Pancreas (tissue), 10 donors: ENCODE data around the gene AKR1A1. TPM values are rescaled to one million over a fixed set of nuclear protein-coding genes. Genes with fewer than 3 reads are reported as not detected.
"Not testable (repeated sequence)": the region's sequence is repeated elsewhere in the genome, so short reads cannot be mapped to it uniquely, and the experiment has no call there.

Experiments
- ATAC-seq, 4 donors: fragments of 200-7000 bp; cut with Tn5 transposase; one replicate each; pipeline versions ENCODE4 v1.8.0 to v1.9.1; 2020; ENCODE audit warnings: mild to moderate bottlenecking in 4 of 4, moderate library complexity in 4 of 4
- DNase-seq, 6 donors: peaks; one replicate each; pipeline ENCODE4 v3.0.0-alpha.2; 2020
- FAIRE-seq: peaks from 2 replicates; lab custom pipeline; 2012; peaks lifted over from hg19 to GRCh38; lab: Jason Lieb, UNC
- H3K27ac ChIP-seq, 4 donors: fragments of 200-600 bp; sonication (generic); 1 replicate in 3 of 4; 2 replicates in 1 of 4; pipeline versions ENCODE4 v1.5.0 to v1.8.0; 2020
- H3K27me3 ChIP-seq, 4 donors: fragments of 200-600 bp; one replicate each; pipeline ENCODE4 v1.8.0; 2021
- H3K36me3 ChIP-seq, 3 donors: fragments of 200-600 bp; sonication (generic) in 1 of 3; one replicate each; pipeline versions ENCODE4 v1.5.0 to v1.8.0; 2020 to 2021
- H3K4me1 ChIP-seq, 3 donors: fragments of 200-600 bp; one replicate each; pipeline ENCODE4 v1.8.0; 2021
- H3K4me3 ChIP-seq, 4 donors: fragments of 200-600 bp; sonication (generic) in 2 of 4; one replicate each; pipeline versions ENCODE4 v1.5.0 to v1.8.0; 2020 to 2021
- H3K9me3 ChIP-seq, 4 donors: fragments of 200-600 bp; one replicate each; pipeline ENCODE4 v1.8.0; 2021
- CTCF ChIP-seq, 4 donors: fragments of 200-600 bp; sonication (generic) in 3 of 4; IDR thresholded peaks; one replicate each; pipeline versions ENCODE4 v1.5.0 to v1.8.0; 2021; ENCODE audit warnings: antibody characterized with exemption in 4 of 4
- WGBS, 2 donors: extraction: QIAGEN DNeasy Blood & Tissue Kit; methylation state at CpG; one replicate each; pipeline ENCODE4 v1.1.7; 2013; 5-methylcytosine and 5-hydroxymethylcytosine counted together
- intact Hi-C, 3 donors: fragments of 100-400 bp; cut with DNase I; formaldehyde crosslinking; loops; one replicate each; pipeline versions ENCODE4 v1.11.1 to v1.14.2; 2022
- polyA plus RNA-seq, 2 donors: library from polyadenylated mRNA; stranded (reverse); fragments of 200-250 nt; gene quantifications; one replicate each; pipeline ENCODE4 v1.2.3, GENCODE V29; 2013
- total RNA-seq, 6 donors: library from RNA; stranded (reverse); fragmentation: NEBNext Ultra II Directional in 4 of 6; extraction: Animal tissue kit (Norgen Biotek cat#: 25700) in 4 of 6; gene quantifications; one replicate each; pipeline versions ENCODE4 v1.2.1 to v1.2.4, GENCODE V29; 2021 to 2023
- donor health status: healthy with polysubstance abuse.
- donor health status: DM: no; HTN: no; CAD: no; lungs with moderate emphysema.
- donor health status: DM: no; HTN: no; CAD: no.
- donor health status: control.
- donor health status: control.
- donor health status: Bipolar disorder and iron deficiency.
- donor health status: DM: yes; HTN: yes; CAD: no.
- donor health status: DM: no; HTN: no; CAD: no.
- donor health status: DM: no; HTN: no; CAD: no.
- donor health status: DM: yes; HTN: yes; CAD: no.

AKR1A1 gene
- total and polyA plus RNA-seq, 8 donors, result 77.6 to 138 (median 124) TPM

DNA sequence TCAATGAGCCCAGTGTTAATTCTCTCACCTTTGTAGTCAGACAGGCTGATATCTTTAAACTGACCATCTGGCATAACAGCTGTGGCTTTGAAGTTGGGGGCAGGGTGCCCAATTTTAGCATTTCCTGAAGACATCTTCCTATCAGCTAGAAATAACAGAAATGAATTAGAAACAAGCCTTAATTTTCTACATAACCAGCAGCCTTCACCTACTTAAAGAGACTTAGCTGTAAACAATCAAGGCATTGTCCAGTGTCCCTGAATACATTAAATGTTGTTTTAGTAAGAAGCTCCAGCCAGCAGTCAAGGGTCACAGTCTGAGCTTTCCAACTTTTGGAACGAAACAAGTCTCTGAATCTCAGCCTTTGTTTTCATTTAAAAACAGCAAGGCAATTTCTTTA is 31.7 kb upstream of the AKR1A1 start:
- FAIRE-seq (no peak), DNase-seq (no peak), ATAC-seq (no peak)
- Histone ChIP-seq H3K27ac (peak overlapping the region in 2 of 4 donors; percentile 12 to 39), H3K4me1 (peaks cover 0 to 13% (median 0%) of the 10 kb centered on the region in 3 donors), H3K27me3 (no peaks in the 10 kb centered on the region), H3K4me3 (no peak overlapping the region), H3K36me3 (peaks cover 0 to 35% (median 10%) of the 10 kb centered on the region in 3 donors), H3K9me3 (no peaks in the 10 kb centered on the region)
- intact Hi-C loops, result loop anchor here in 2 of 3 donors (5.0 to 10.0 kb wide), 3 partner anchors 33 to 356 kb away; partner anchors contain the start of gene AKR1A1 (in 1 of the 2)
- no peak for TF ChIP-seq CTCF (IDR thresholded peaks at IDR 0.05)
- WGBS, 2 donors, result 3 to 5% methylated on average over 1 of the region's 1 CpG

DNA sequence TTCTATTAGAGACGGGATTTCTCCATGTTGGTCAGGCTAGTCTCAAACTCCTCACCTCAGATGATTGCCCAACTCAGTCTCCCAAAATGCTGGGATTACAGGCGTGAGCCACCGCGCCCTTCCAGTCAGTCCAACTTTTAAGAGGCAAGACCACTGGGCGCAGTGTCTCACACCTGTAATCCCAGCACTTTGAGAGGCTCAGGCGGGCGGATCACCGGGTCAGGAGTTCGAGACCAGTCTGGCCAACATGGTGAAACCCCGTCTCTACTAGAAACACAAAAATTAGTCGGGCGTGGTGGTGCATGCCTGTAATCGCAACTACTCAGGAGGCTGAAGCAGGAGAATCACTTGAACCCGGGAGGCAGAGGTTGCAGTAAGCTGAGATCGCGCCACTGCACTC is 30.9 kb upstream of the AKR1A1 start:
- not testable (repeated sequence) for FAIRE-seq, ATAC-seq, H3K27me3 ChIP-seq, DNase-seq, H3K9me3 ChIP-seq
- peaks cover 0 to 26% (median 3%) of the 10 kb centered on the region in 3 donors for H3K36me3 ChIP-seq
- peaks cover 0 to 13% (median 0%) of the 10 kb centered on the region in 3 donors for H3K4me1 ChIP-seq
- WGBS, 2 donors, result 82 to 91% methylated on average over 16 of the region's 16 CpGs
- peak overlapping the region in 2 of 4 donors; percentile 12 to 39 for H3K27ac ChIP-seq
- intact Hi-C loops, result loop anchor here in 2 of 3 donors (5.0 to 10.0 kb wide), 3 partner anchors 33 to 355 kb away; partner anchors contain the start of gene AKR1A1 (in 1 of the 2)
- H3K4me3 ChIP-seq, result peak overlapping the region in 1 of 4 donors; percentile 94

- H3K4me3 ChIP-seq, result peak within 1 kb of the TSS; percentile 61 to 94 (median 68)
- peaks cover 0 to 9% (median 0%) of the 10 kb centered on the region in 3 donors for H3K36me3 ChIP-seq
- no peak for FAIRE-seq
- ATAC-seq, result peak; percentile 94 to 98 (median 98)
- no peaks in the 10 kb centered on the region for H3K27me3 ChIP-seq
- intact Hi-C loops, result no loop called here
- no peaks in the 10 kb centered on the region for H3K9me3 ChIP-seq
- H3K27ac ChIP-seq, result peak within 1 kb of the TSS; percentile 64 to 93 (median 87)
- TF ChIP-seq CTCF (IDR thresholded peaks at IDR 0.05), result no peak
- peaks cover 0 to 13% (median 0%) of the 10 kb centered on the region in 3 donors for H3K4me1 ChIP-seq
- DNase-seq, result peak; percentile 94 to 99 (median 96)
- WGBS, 2 donors, result 0 to 1% methylated on average over 54 to 72 of the region's 72 CpGs
Measured at GRCh38 chr1:45521413-45522323, 29.0 kb upstream of the AKR1A1 start, which contains the start of gene PRDX1. Gene PRDX1, minus strand, starts transcription at chr1:45521884. Its CDS starts 2,841 bp downstream, at chr1:45519043.

DNA sequence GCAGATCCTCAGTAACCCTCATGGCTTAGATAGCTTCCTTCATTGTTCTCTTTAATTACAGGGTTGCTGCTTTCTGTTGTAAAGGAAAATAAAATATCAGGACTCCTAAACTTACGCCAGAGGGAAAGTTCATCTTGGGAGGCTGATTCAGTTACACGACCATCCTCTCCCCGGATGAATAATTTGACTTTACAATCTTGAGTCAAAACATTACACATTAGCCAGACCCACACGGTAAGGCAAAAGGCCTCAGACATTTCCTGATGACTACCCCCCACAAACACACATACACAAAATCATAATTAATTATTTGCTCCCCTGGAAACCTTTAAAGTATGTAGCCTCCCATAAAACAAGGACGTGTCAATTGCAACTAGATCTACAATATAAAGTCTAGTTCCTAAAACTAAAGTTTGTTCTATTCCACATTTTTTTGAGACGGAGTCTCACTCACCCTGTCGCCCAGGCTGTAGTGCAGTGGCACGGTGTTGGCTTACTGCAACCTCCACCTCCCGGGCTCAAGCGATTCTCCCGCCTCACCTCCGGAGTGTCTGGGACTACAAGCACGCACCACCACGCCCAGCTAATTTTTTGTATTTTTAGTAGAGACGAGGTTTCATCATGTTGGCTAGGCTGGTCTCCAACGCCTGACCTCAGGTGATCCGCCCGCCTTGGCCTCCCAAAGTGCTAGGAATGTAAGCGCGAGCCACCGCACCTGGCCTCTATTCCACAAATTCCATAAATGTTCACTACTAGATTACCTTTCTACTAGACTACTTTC is 28.1 kb upstream of the AKR1A1 start:
- WGBS, 2 donors, result 69 to 70% methylated on average over 21 of the region's 21 CpGs
- Histone ChIP-seq H3K27ac (peak overlapping the region; percentile 64 to 93 (median 87)), H3K27me3 (no peaks in the 10 kb centered on the region), H3K4me1 (peaks cover 0 to 13% (median 0%) of the 10 kb centered on the region in 3 donors), H3K36me3 (peaks cover 0 to under 1% (median 0%) of the 10 kb centered on the region in 3 donors), H3K9me3 (no peaks in the 10 kb centered on the region), H3K4me3 (peak overlapping the region; percentile 61 to 94 (median 68))
- peak in 1 of 6 donors; percentile 25 for DNase-seq
- intact Hi-C loops, result no loop called here
- FAIRE-seq, result no peak
- ATAC-seq, result peak in 1 of 4 donors; percentile 6
- TF ChIP-seq CTCF (IDR thresholded peaks at IDR 0.05), result no peak

DNA sequence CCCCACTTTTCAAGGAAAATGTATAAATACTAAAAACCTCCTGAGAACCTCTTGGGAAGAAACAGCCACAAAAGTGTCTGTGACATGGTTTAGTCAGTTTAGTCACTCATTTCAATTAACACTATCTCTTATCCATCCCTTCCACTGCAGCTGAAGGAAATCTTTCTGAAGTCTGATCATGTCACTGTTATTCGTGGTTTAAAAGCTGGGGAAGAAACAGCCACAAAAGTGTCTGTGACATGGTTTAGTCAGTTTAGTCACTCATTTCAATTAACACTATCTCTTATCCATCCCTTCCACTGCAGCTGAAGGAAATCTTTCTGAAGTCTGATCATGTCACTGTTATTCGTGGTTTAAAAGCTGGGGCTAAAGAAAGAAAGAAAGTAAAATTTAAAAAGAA is 27.1 kb upstream of the AKR1A1 start:
- H3K27me3 ChIP-seq, H3K27ac ChIP-seq, ATAC-seq, H3K9me3 ChIP-seq, H3K4me3 ChIP-seq, H3K36me3 ChIP-seq, intact Hi-C loops, FAIRE-seq, DNase-seq: not testable (repeated sequence)
- 74 to 80% methylated on average over 2 of the region's 2 CpGs for WGBS, 2 donors
- H3K4me1 ChIP-seq, result peaks cover 0 to 12% (median 0%) of the 10 kb centered on the region in 3 donors

GRCh38 chr1:45523975-45524374 is 26.7 kb upstream of the AKR1A1 start:
- H3K27ac ChIP-seq, FAIRE-seq, H3K9me3 ChIP-seq, ATAC-seq, H3K36me3 ChIP-seq, H3K27me3 ChIP-seq, DNase-seq, H3K4me1 ChIP-seq, intact Hi-C loops, H3K4me3 ChIP-seq: not testable (repeated sequence)
- WGBS, 2 donors, result 83 to 90% methylated on average over 10 of the region's 10 CpGs
